Activated CD8-positive, alpha-beta T cell treated with anti-CD3 and anti-CD28 coated beads for 36 hours (primary cell): ENCODE results near the gene LRRN2. TPM values are rescaled to one million over a fixed set of nuclear protein-coding genes. Genes with fewer than 3 reads are reported as not detected.
A peak's percentile ranks its signal among the peaks of the same experiment; 100 is the strongest.

Experiments used
- ATAC-seq: fragments of 200-7000 bp; cut with Tn5 transposase; one replicate; pipeline ENCODE4 v1.10.0; 2021; ENCODE audit warnings: mild to moderate bottlenecking, moderate library complexity
- CTCF ChIA-PET: fragments of 350-600 bp; sonication (Branson Sonifier 250); formaldehyde crosslinking; loops from one replicate; lab custom pipeline; 2021; ENCODE audit warnings: antibody characterized with exemption; lab: Charles Lee
- POLR2A ChIA-PET: fragments of 350-600 bp; sonication (Branson Sonifier 250); formaldehyde crosslinking; loops from one replicate; lab custom pipeline; 2021; ENCODE audit warnings: antibody characterized with exemption; lab: Charles Lee
- DNase-seq: peaks from one replicate; pipeline ENCODE4 v3.0.0-alpha.2; 2020
- H3K27ac Mint-ChIP-seq: one replicate; pipeline ENCODE4 v1.8.0; 2021; ENCODE audit warnings: mild to moderate bottlenecking, mixed read lengths
- H3K27me3 Mint-ChIP-seq: one replicate; pipeline ENCODE4 v1.8.0; 2021; ENCODE audit warnings: mixed read lengths
- H3K36me3 Mint-ChIP-seq: one replicate; pipeline ENCODE4 v1.8.0; 2021; ENCODE audit warnings: low read depth, mixed read lengths
- H3K4me1 Mint-ChIP-seq: one replicate; pipeline ENCODE4 v1.8.0; 2021; ENCODE audit warnings: low read depth, mixed read lengths
- H3K4me3 Mint-ChIP-seq: one replicate; pipeline ENCODE4 v1.8.0; 2021; ENCODE audit warnings: mild to moderate bottlenecking, moderate library complexity, mixed read lengths
- H3K9me3 Mint-ChIP-seq: one replicate; pipeline ENCODE4 v1.8.0; 2021; ENCODE audit warnings: mixed read lengths
- intact Hi-C: fragments of 100-400 bp; cut with micrococcal nuclease; formaldehyde crosslinking; loops from one replicate; pipeline ENCODE4 v1.10.0; 2022
- total RNA-seq, 2 experiments: library from RNA; stranded (reverse); gene quantifications; one replicate each; pipeline ENCODE4 v1.2.3, GENCODE V29; 2021
- TF ChIP-seq, protein P1 (sequence below): fragments of 200-600 bp; IDR thresholded peaks from one replicate; pipeline ENCODE4 v1.8.0; 2022; ENCODE audit warnings: antibody characterized with exemption, mild to moderate bottlenecking

LRRN2 gene
- total RNA-seq, 2 experiments from 2014 or later: not detected

GRCh38 chr1:204709960-204710912, 24.7 kb upstream of the LRRN2 start:
- Mint-ChIP-seq H3K27me3 (peaks cover 11% of the 10 kb centered on the region), H3K4me1 (peaks cover 28% of the 10 kb centered on the region), H3K36me3 (no peaks in the 10 kb centered on the region), H3K9me3 (no peaks in the 10 kb centered on the region), H3K27ac (no peak overlapping the region), H3K4me3 (no peak overlapping the region)
- TF ChIP-seq, protein P1, sequence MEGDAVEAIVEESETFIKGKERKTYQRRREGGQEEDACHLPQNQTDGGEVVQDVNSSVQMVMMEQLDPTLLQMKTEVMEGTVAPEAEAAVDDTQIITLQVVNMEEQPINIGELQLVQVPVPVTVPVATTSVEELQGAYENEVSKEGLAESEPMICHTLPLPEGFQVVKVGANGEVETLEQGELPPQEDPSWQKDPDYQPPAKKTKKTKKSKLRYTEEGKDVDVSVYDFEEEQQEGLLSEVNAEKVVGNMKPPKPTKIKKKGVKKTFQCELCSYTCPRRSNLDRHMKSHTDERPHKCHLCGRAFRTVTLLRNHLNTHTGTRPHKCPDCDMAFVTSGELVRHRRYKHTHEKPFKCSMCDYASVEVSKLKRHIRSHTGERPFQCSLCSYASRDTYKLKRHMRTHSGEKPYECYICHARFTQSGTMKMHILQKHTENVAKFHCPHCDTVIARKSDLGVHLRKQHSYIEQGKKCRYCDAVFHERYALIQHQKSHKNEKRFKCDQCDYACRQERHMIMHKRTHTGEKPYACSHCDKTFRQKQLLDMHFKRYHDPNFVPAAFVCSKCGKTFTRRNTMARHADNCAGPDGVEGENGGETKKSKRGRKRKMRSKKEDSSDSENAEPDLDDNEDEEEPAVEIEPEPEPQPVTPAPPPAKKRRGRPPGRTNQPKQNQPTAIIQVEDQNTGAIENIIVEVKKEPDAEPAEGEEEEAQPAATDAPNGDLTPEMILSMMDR: no peak
- DNase-seq: no peak
- intact Hi-C loops: no loop called here
- ATAC-seq: no peak
- POLR2A ChIA-PET: no interaction called here
- CTCF ChIA-PET: no interaction called here

DNA sequence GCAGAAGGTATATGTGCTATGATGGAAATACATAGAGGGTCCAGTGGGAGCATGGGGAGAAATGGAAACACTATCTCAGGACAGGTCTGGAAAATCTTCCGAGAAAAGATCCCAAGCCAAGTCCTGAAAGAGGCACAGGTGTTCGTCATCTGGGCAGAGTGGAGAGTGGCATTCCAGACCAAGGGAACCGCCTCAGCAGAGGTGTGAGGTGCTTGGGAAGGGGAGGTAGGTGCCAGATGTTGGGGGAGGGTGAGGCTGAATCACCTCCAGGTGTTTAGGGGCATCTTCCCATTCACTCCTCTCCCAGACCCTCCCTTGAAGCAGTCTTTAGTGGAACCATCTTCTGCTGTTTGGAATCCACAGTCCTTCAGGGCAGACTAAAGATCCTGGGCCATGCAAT, 23.5 kb upstream of the LRRN2 start:
- ChIA-PET CTCF (interaction anchor here (2.3 kb wide), 1 partner anchor 55 kb away, joined by 8 read pairs; no protein-coding TSS in a partner anchor), POLR2A (no interaction called here)
- Mint-ChIP-seq H3K27ac (no peak overlapping the region), H3K4me3 (no peak overlapping the region), H3K36me3 (no peaks in the 10 kb centered on the region), H3K9me3 (no peaks in the 10 kb centered on the region), H3K4me1 (peaks cover 28% of the 10 kb centered on the region), H3K27me3 (peaks cover 11% of the 10 kb centered on the region)
- intact Hi-C loops: no loop called here
- no peak for DNase-seq
- TF ChIP-seq, protein P1: no peak
- ATAC-seq: no peak

DNA sequence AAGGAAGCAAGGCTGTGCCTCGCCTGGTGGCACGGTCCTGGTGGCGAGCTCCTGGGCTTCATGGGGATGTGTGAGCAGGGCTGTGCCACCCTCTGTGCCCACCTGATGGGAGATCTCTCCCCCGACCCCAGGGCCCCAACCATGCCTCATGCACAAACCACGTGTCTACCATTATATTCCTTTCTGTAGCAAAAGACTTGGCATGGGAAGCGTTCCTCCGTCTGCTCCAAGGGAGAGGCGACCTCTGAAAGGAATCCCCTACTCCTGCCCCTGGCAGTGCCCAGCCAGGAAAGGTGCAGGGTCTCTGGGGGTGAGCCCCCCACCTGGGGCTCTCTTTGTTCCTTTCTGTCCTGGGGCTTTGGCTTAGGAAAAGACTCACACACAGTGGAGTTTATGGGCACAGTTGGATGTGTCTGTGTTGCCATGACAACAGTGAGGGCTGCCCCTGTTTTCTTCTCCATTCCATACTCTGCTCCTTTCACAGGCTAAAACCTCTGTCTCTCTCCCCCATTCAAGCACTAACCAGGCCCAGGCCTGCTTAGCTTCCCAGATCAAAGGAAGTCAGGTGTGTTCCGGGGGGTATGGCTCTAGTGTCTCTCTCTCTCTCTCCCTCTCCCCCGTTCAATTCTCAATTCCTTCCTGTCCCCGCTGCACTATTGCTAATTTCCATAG, 21.4 kb upstream of the LRRN2 start:
- TF ChIP-seq, protein P1: no peak
- CTCF ChIA-PET: interaction anchor here (1.2 to 3.8 kb wide), 3 partner anchors 57 to 355 kb away, joined by 3 to 11 read pairs (median 8); no protein-coding TSS in a partner anchor
- intact Hi-C loops: no loop called here

DNA sequence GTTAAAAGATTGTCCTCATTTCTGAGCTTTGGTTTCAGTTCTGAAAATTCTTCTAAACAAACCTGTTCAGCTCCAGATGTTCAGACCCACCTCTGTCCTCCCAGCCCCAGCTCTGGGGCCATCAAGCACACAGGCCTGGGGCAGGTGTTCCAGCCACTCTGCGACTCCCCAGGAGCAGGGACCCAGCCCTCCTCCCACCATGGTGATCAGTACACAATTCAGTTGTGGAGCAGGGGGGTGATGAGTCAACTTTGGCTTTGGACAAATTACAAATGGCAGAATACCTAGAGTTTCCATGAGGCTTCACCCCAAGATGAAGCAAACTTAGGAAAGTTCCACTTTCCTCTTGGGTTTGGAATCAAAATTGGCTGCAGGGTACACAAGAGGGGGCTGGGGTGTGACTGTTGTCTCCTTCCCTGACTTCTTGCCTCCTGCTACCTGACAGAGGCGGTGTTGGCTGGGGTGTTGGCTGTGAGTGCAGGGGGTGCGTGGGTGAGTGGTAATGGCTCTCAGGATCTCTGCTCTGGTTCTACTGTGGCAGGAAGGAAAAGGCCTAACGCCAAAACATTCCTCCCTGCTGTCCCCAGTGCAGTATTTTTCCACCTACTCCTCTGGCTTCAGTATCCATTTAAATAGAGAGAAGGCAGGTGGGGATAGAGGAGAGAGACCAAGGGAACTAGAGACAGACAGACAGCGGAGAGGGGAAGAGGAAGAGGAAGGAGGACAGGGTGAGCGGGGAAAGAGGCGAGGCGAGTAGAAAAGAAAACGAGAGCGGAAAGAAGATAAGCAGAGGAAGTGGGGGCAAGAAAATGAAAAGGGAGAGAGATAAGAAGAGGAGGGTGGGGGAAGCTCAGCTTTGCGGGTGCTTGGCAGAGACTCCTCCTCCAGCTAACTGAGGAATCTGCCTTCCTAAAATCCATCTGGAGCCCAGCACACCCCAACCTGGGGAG, 20.6 kb upstream of the LRRN2 start:
- CTCF ChIA-PET: interaction anchor here (2.3 to 3.9 kb wide), 3 partner anchors 14 to 101 kb away, joined by 6 to 14 read pairs (median 11); no protein-coding TSS in a partner anchor
- peaks cover 23% of the 10 kb centered on the region for H3K4me1 Mint-ChIP-seq
- H3K27ac Mint-ChIP-seq: peak overlapping the region; percentile 75

More for the DNA sequence above, 21.4 kb upstream of the LRRN2 start:
- Mint-ChIP-seq H3K27me3 (no peaks in the 10 kb centered on the region), H3K4me1 (peaks cover 23% of the 10 kb centered on the region), H3K27ac (no peak overlapping the region), H3K9me3 (no peaks in the 10 kb centered on the region), H3K36me3 (no peaks in the 10 kb centered on the region), H3K4me3 (no peak overlapping the region)
- no peak for DNase-seq
- POLR2A ChIA-PET: no interaction called here
- no peak for ATAC-seq

More for the DNA sequence above, 20.6 kb upstream of the LRRN2 start:
- DNase-seq (no peak), ATAC-seq (peak; percentile 30)
- no peak overlapping the region for H3K4me3 Mint-ChIP-seq
- no peaks in the 10 kb centered on the region for H3K9me3 Mint-ChIP-seq
- H3K36me3 Mint-ChIP-seq: no peaks in the 10 kb centered on the region
- H3K27me3 Mint-ChIP-seq: no peaks in the 10 kb centered on the region
- intact Hi-C loops: no loop called here
- TF ChIP-seq, protein P1: no peak
- POLR2A ChIA-PET: no interaction called here
